ENCODE results near the gene CDH23. TPM values are rescaled to one million over a fixed set of nuclear protein-coding genes. Genes with fewer than 3 reads are reported as not detected.

Gene CDH23
- total RNA-seq, 2 experiments from 2014 or later = 4.6 to 5.2 TPM

- no peak overlapping the region for H3K27ac Mint-ChIP-seq
- ATAC-seq (ENCODE audit: poor library complexity) (no peak), DNase-seq (no peak)
- TF ChIP-seq CTCF (IDR thresholded peaks at IDR 0.05) = no peak
- no peaks in the 10 kb centered on the region for H3K9me3 Mint-ChIP-seq
- CTCF ChIA-PET = no interaction called here
- no peaks in the 10 kb centered on the region for H3K4me1 ChIP-seq (ENCODE audit: insufficient read depth, low read length)
- POLR2A ChIA-PET = no interaction called here
- no peak overlapping the region for H3K4me3 Mint-ChIP-seq
- H3K36me3 ChIP-seq (ENCODE audit: insufficient read depth, low read length) = no peaks in the 10 kb centered on the region
- no peaks in the 10 kb centered on the region for H3K9me3 ChIP-seq (ENCODE audit: control insufficient read depth in 1 of 2, insufficient read depth in 1 of 2, low read length in 2 of 2)
- H3K27me3 ChIP-seq (ENCODE audit: control insufficient read depth in 1 of 2, insufficient read depth in 2 of 2, low read length in 2 of 2) = no peaks in the 10 kb centered on the region
- no peaks in the 10 kb centered on the region for H3K36me3 Mint-ChIP-seq (ENCODE audit: low read depth)
- H3K27me3 Mint-ChIP-seq = no peaks in the 10 kb centered on the region
- intact Hi-C loops (cut with DNase I, micrococcal nuclease) = no loop called here
- no peaks in the 10 kb centered on the region for H3K4me1 Mint-ChIP-seq (ENCODE audit: low read depth)
- H3K27ac ChIP-seq (ENCODE audit: low read depth in 1 of 2, low read length in 2 of 2) = no peak overlapping the region
- H3K4me3 ChIP-seq (ENCODE audit: low read length) = no peak overlapping the region
These were observed 42.0 kb downstream of the CDH23 start for GRCh38 chr10:71438761-71439160.

- H3K36me3 ChIP-seq (ENCODE audit: insufficient read depth, low read length) = no peaks in the 10 kb centered on the region
- H3K9me3 ChIP-seq (ENCODE audit: control insufficient read depth in 1 of 2, insufficient read depth in 1 of 2, low read length in 2 of 2) = no peaks in the 10 kb centered on the region
- TF ChIP-seq CTCF (IDR thresholded peaks at IDR 0.05) = no peak
- no peak for DNase-seq
- Mint-ChIP-seq H3K9me3 (no peaks in the 10 kb centered on the region), H3K4me3 (no peak overlapping the region), H3K36me3 (ENCODE audit: low read depth) (no peaks in the 10 kb centered on the region), H3K27ac (no peak overlapping the region), H3K4me1 (ENCODE audit: low read depth) (no peaks in the 10 kb centered on the region), H3K27me3 (no peaks in the 10 kb centered on the region)
- no peaks in the 10 kb centered on the region for H3K27me3 ChIP-seq (ENCODE audit: control insufficient read depth in 1 of 2, insufficient read depth in 2 of 2, low read length in 2 of 2)
- POLR2A ChIA-PET = no interaction called here
- CTCF ChIA-PET = no interaction called here
- intact Hi-C loops (cut with DNase I, micrococcal nuclease) = no loop called here
- H3K4me1 ChIP-seq (ENCODE audit: insufficient read depth, low read length) = no peaks in the 10 kb centered on the region
- H3K4me3 ChIP-seq (ENCODE audit: low read length) = no peak overlapping the region
- ATAC-seq (ENCODE audit: poor library complexity) = no peak
- H3K27ac ChIP-seq (ENCODE audit: low read depth in 1 of 2, low read length in 2 of 2) = no peak overlapping the region
These were observed 43.1 kb downstream of the CDH23 start for GRCh38 chr10:71439670-71440425.

GRCh38 chr10:71440506-71441035 lies 43.9 kb downstream of the CDH23 start:
- no peaks in the 10 kb centered on the region for H3K27me3 Mint-ChIP-seq
- TF ChIP-seq CTCF (IDR thresholded peaks at IDR 0.05) = no peak
- H3K4me1 Mint-ChIP-seq (ENCODE audit: low read depth) = no peaks in the 10 kb centered on the region
- intact Hi-C loops (cut with DNase I, micrococcal nuclease) = no loop called here
- H3K4me3 ChIP-seq (ENCODE audit: low read length) = no peak overlapping the region
- ChIA-PET CTCF (no interaction called here), POLR2A (no interaction called here)
- no peak overlapping the region for H3K4me3 Mint-ChIP-seq
- no peaks in the 10 kb centered on the region for H3K9me3 Mint-ChIP-seq
- no peaks in the 10 kb centered on the region for H3K4me1 ChIP-seq (ENCODE audit: insufficient read depth, low read length)
- H3K9me3 ChIP-seq (ENCODE audit: control insufficient read depth in 1 of 2, insufficient read depth in 1 of 2, low read length in 2 of 2) = no peaks in the 10 kb centered on the region
- no peak overlapping the region for H3K27ac ChIP-seq (ENCODE audit: low read depth in 1 of 2, low read length in 2 of 2)
- DNase-seq = no peak
- no peaks in the 10 kb centered on the region for H3K27me3 ChIP-seq (ENCODE audit: control insufficient read depth in 1 of 2, insufficient read depth in 2 of 2, low read length in 2 of 2)
- no peak overlapping the region for H3K27ac Mint-ChIP-seq
- H3K36me3 Mint-ChIP-seq (ENCODE audit: low read depth) = no peaks in the 10 kb centered on the region
- ATAC-seq (ENCODE audit: poor library complexity) = no peak
- no peaks in the 10 kb centered on the region for H3K36me3 ChIP-seq (ENCODE audit: insufficient read depth, low read length)
